Mesodermal cell (in vitro differentiated cells): ENCODE results near the gene CDNF.
A peak's percentile ranks its signal among the peaks of the same experiment; 100 is the strongest.

Experiments
- H3K27ac ChIP-seq: 2 replicates; pipeline ENCODE4 v1.7.0; 2013; ENCODE audit warnings: mild to moderate bottlenecking, low read depth, low read length, moderate library complexity; ENCODE audit not compliant: severe bottlenecking
- H3K36me3 ChIP-seq: 2 replicates; pipeline ENCODE4 v1.7.1; 2013; ENCODE audit warnings: mild to moderate bottlenecking, low read length, moderate library complexity; ENCODE audit not compliant: control insufficient read depth, insufficient read depth
- H3K4me1 ChIP-seq: one replicate; pipeline ENCODE4 v1.7.1; 2013; ENCODE audit warnings: mild to moderate bottlenecking, low read length; ENCODE audit not compliant: insufficient read depth, control insufficient read depth, poor library complexity, severe bottlenecking
- H3K4me3 ChIP-seq: 2 replicates; pipeline ENCODE4 v1.7.0; 2013; ENCODE audit warnings: low read length, control low read depth, mild to moderate bottlenecking; ENCODE audit not compliant: insufficient read depth, poor library complexity, severe bottlenecking; ENCODE audit errors: extremely low read depth
- H3K9me3 ChIP-seq: 2 replicates; pipeline ENCODE4 v1.7.1; 2013; ENCODE audit warnings: mild to moderate bottlenecking, low read length, moderate library complexity; ENCODE audit not compliant: control insufficient read depth
- WGBS, 2 experiments: methylation state at CpG; one replicate each; pipeline ENCODE4 v1.1.5; 2013; ENCODE audit warnings: missing lambda C conversion rate in 2 of 2; ENCODE audit not compliant: insufficient coverage in 2 of 2; 5-methylcytosine and 5-hydroxymethylcytosine counted together

Gene CDNF

GRCh38 chr10:14798636-14799035 lies 39.2 kb downstream of the CDNF start:
- Histone ChIP-seq H3K4me1 (no peaks in the 10 kb centered on the region), H3K36me3 (no peaks in the 10 kb centered on the region), H3K4me3 (no peak overlapping the region), H3K27ac (no peak overlapping the region), H3K9me3 (peaks cover 5% of the 10 kb centered on the region)
- WGBS, 2 experiments = 71% methylated on average over 1 of the region's 5 CpGs; no CpG with 5 or more reads in 1 of the 2 experiments

GRCh38 chr10:14787938-14788337 lies 49.9 kb downstream of the CDNF start:
- 95 to 98% methylated on average over 4 to 5 of the region's 5 CpGs for whole genome bisulfite sequencing, 2 experiments

GRCh38 chr10:14784459-14785055 lies 53.3 kb downstream of the CDNF start:
- 85 to 97% methylated on average over 3 of the region's 5 CpGs for WGBS, 2 experiments
- Histone ChIP-seq H3K9me3 (peaks cover 6% of the 10 kb centered on the region), H3K27ac (no peak overlapping the region), H3K4me3 (no peak overlapping the region), H3K36me3 (no peaks in the 10 kb centered on the region), H3K4me1 (peaks cover 14% of the 10 kb centered on the region)

More at GRCh38 chr10:14787938-14788337, 49.9 kb downstream of the CDNF start:
- Histone ChIP-seq H3K4me1 (peaks cover 3% of the 10 kb centered on the region), H3K36me3 (no peaks in the 10 kb centered on the region), H3K9me3 (peaks cover 6% of the 10 kb centered on the region), H3K27ac (no peak overlapping the region), H3K4me3 (no peak overlapping the region)

- WGBS, 2 experiments = 61 to 64% methylated on average over 2 to 4 of the region's 9 CpGs
- H3K4me3 ChIP-seq = no peak overlapping the region
Measured at GRCh38 chr10:14782691-14783363, 55.0 kb downstream of the CDNF start.

GRCh38 chr10:14781763-14782162 lies 56.1 kb downstream of the CDNF start:
- Histone ChIP-seq H3K4me1 (peaks cover 21% of the 10 kb centered on the region), H3K27ac (no peak overlapping the region), H3K9me3 (peaks cover 6% of the 10 kb centered on the region), H3K36me3 (no peaks in the 10 kb centered on the region), H3K4me3 (no peak overlapping the region)
- 79 to 84% methylated on average over 5 to 7 of the region's 7 CpGs for WGBS, 2 experiments

More at GRCh38 chr10:14782691-14783363, 55.0 kb downstream of the CDNF start:
- H3K9me3 ChIP-seq = peaks cover 6% of the 10 kb centered on the region
- H3K36me3 ChIP-seq = no peaks in the 10 kb centered on the region
- H3K4me1 ChIP-seq = peaks cover 21% of the 10 kb centered on the region
- H3K27ac ChIP-seq = peak overlapping the region; percentile 78

- 90 to 94% methylated on average over 3 to 5 of the region's 6 CpGs for WGBS, 2 experiments
Measured at GRCh38 chr10:14779001-14779651, 58.7 kb downstream of the CDNF start.

GRCh38 chr10:14776546-14776945 lies 61.3 kb downstream of the CDNF start:
- H3K9me3 ChIP-seq = no peaks in the 10 kb centered on the region
- H3K4me1 ChIP-seq = peaks cover 13% of the 10 kb centered on the region
- H3K36me3 ChIP-seq = no peaks in the 10 kb centered on the region
- H3K27ac ChIP-seq = no peak overlapping the region
- no peak overlapping the region for H3K4me3 ChIP-seq
- WGBS, 2 experiments = 83 to 93% methylated on average over 3 to 9 of the region's 9 CpGs

More at GRCh38 chr10:14779001-14779651, 58.7 kb downstream of the CDNF start:
- no peak overlapping the region for H3K4me3 ChIP-seq
- H3K36me3 ChIP-seq = no peaks in the 10 kb centered on the region
- H3K4me1 ChIP-seq = peaks cover 21% of the 10 kb centered on the region
- no peak overlapping the region for H3K27ac ChIP-seq
- no peaks in the 10 kb centered on the region for H3K9me3 ChIP-seq

GRCh38 chr10:14775656-14776055 lies 62.2 kb downstream of the CDNF start:
- no peak overlapping the region for H3K27ac ChIP-seq
- H3K4me3 ChIP-seq = no peak overlapping the region
- H3K36me3 ChIP-seq = no peaks in the 10 kb centered on the region
- H3K4me1 ChIP-seq = peaks cover 10% of the 10 kb centered on the region
- WGBS, 2 experiments = 80% methylated on average over 1 of the region's 3 CpGs; no CpG with 5 or more reads in 1 of the 2 experiments
- H3K9me3 ChIP-seq = no peaks in the 10 kb centered on the region

- Histone ChIP-seq H3K36me3 (no peaks in the 10 kb centered on the region), H3K4me1 (peaks cover 10% of the 10 kb centered on the region), H3K27ac (no peak within 1 kb of the TSS), H3K4me3 (no peak within 1 kb of the TSS), H3K9me3 (no peaks in the 10 kb centered on the region)
- 88 to 100% methylated on average over 3 to 4 of the region's 8 CpGs for WGBS, 2 experiments
Measured at GRCh38 chr10:14774797-14775196, 63.0 kb downstream of the CDNF start, which contains the start of gene FAM107B. Gene FAM107B (minus strand): TSS chr10:14774897. CDS start chr10:14774663, 234 bp downstream.

- Histone ChIP-seq H3K27ac (no peak overlapping the region), H3K9me3 (no peaks in the 10 kb centered on the region), H3K4me1 (peaks cover 8% of the 10 kb centered on the region), H3K36me3 (no peaks in the 10 kb centered on the region), H3K4me3 (no peak overlapping the region)
- 94 to 96% methylated on average over 20 to 22 of the region's 22 CpGs for WGBS, 2 experiments
Measured at GRCh38 chr10:14774214-14774580, 63.6 kb downstream of the CDNF start.
